T47D (cell line): Measurements from ENCODE around the gene ICAM4.

ENCODE experiments used
- DNase-seq, 2 experiments: peaks; one replicate each; pipeline versions ENCODE4 v3.0.0 to v3.0.0-alpha.2; 2011 to 2012; ENCODE audit warnings: low read depth in 1 of 2, low spot score in 1 of 2
- JUND ChIP-seq: IDR thresholded peaks from 2 replicates; pipeline ENCODE4 v1.6.1; 2012; ENCODE audit warnings: low read depth
- in situ Hi-C: cut with HindIII; loops from 2 replicates; pipeline ENCODE4 v1.10.0; 2016; ENCODE audit warnings: low sequenced_read_pairs, low pct_unique_long_range_greater_than_20kb

Gene ICAM4

DNA sequence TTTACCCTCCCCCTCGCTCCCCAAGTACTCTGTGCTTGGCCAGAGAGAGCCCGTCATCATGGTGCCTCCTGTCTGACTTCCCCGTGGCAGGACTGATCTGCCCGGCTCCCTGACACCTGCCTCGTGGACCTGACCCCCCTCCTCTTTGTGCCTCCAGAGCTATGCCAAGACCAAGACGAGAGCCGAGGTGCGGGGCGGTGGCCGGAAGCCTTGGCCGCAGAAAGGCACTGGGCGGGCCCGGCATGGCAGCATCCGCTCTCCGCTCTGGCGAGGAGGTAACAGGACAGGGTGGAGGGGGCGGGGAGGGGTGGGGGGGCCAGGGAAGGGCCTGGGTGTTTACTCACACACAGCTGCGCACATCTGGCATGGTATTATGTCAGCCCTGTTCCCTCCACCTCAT is 30.2 kb upstream of the ICAM4 start:
- in situ Hi-C loops, result no loop called here
- no peak for TF ChIP-seq JUND
- DNase-seq, result no peak

DNA sequence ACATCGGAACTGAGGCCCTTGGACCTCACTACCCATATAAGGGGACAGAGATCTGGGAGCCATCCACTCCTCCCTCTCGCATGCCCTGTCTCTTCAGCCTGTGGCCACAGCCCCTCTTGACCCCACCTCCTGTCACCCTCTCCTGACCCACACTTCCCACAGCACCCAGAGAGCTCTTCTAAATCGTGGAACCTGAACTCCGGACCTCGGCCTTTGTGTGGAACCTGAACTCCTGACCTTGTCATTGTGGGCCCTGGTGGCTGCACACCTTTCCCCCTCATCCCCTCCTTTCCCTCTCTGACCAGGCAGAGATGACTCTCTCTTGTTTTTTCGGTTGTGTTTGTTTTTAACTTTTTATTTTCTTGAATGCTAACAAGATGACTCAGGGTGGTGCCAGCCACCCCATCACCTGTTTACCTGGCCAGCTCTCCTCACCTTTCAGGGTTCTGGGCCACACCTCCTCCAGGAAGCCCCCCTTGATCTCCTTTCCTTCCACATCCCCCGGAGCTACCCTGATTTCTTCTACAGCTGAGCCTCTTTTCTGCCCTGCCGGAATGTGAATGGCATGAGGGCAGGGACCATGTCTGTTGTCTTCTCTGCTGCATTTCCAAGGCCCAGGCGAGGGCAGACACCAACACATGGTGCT is 29.7 kb upstream of the ICAM4 start:
- no peak for DNase-seq
- in situ Hi-C loops, result no loop called here
- TF ChIP-seq JUND, result no peak

- in situ Hi-C loops, result no loop called here
- TF ChIP-seq JUND, result no peak
- no peak for DNase-seq
Measured at GRCh38 chr19:10258080-10258710, 28.6 kb upstream of the ICAM4 start.

GRCh38 chr19:10259162-10259905 is 27.4 kb upstream of the ICAM4 start:
- in situ Hi-C loops, result no loop called here
- no peak for TF ChIP-seq JUND
- DNase-seq, result peak in 1 of 2 experiments; percentile 80

DNA sequence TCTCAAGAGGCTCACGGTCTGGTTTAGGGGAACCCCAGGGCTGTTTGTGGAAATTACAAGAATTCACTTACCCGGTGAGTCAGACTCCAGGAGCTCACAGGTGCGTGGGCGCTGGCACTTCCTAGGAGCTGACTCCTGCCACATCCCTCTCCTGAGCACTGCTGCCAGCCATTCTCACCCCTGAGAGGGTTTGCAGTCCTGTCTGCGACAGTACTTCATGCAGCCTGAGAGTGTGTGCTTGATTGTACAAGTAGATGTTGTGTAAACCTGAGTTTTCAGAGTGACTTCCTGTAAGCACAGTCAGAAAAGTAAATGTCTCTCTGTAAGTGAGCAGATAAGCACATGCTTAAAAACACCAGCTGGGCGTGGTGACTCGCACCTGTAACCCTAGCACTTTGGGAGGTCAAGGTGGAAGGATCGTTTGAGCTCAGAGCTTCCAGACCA is 26.6 kb upstream of the ICAM4 start:
- in situ Hi-C loops, result no loop called here
- no peak for DNase-seq

DNA sequence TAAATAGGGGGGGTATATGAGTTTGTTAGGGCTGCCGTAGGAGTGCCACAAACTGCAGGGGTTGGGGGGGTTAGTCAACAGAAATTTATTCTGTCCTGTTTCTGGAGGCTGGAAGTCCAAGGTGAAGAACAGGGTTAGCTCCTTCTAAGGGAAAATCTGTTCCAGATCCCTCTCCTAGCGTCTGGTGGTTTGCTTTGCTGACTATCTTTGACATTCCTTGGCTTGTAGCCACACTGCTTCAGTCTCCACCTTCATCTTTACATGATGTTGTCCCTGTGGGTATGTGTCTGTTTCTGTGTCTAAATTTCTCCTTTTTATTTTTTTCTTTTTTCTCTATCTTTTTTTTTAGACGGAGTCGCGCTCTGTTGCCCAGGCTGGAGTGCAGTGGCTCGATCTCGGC is 24.0 kb upstream of the ICAM4 start:
- no peak for DNase-seq
- in situ Hi-C loops, result no loop called here
- no peak for TF ChIP-seq JUND

More for the DNA sequence above, 26.6 kb upstream of the ICAM4 start:
- no peak for TF ChIP-seq JUND

- in situ Hi-C loops, result no loop called here
- TF ChIP-seq JUND, result no peak
- DNase-seq, result no peak
Measured at GRCh38 chr19:10266706-10267105, 20.0 kb upstream of the ICAM4 start.

- in situ Hi-C loops, result no loop called here
- no peak for DNase-seq
- TF ChIP-seq JUND, result no peak
Measured at GRCh38 chr19:10268071-10268470, 18.7 kb upstream of the ICAM4 start.

GRCh38 chr19:10269333-10270179 is 17.2 kb upstream of the ICAM4 start:
- TF ChIP-seq JUND, result no peak
- in situ Hi-C loops, result no loop called here
- DNase-seq, result peak in 1 of 2 experiments; percentile 75

DNA sequence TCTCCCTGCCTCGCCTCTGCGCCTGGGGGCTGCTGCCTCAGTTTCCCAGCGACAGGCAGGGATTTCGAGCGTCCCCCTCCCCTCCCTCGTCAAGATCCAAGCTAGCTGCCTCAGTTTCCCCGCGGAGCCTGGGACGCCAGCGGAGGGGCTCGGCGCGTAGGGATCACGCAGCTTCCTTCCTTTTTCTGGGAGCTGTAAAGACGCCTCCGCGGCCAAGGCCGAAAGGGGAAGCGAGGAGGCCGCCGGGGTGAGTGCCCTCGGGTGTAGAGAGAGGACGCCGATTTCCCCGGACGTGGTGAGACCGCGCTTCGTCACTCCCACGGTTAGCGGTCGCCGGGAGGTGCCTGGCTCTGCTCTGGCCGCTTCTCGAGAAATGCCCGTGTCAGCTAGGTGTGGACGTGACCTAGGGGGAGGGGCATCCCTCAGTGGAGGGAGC is 16.6 kb upstream of the ICAM4 start:
- in situ Hi-C loops, result no loop called here
- TF ChIP-seq JUND, result no peak
- no peak for DNase-seq

GRCh38 chr19:10270616-10271394 is 15.9 kb upstream of the ICAM4 start, which contains the start of gene ICAM1:
ICAM1 (plus strand) TSS chr19:10271120; CDS start chr19:10271160, 40 bp downstream.
- peak in 1 of 2 experiments; percentile 52 for DNase-seq
- TF ChIP-seq JUND, result no peak
- in situ Hi-C loops, result no loop called here
